Pons (tissue), 1 donor: ENCODE data around the gene ZNF771.

Experiments used
- DNase-seq: peaks from one replicate; pipeline ENCODE4 v3.0.0-alpha.2; 2016; ENCODE audit warnings: low spot score

Gene ZNF771

DNA sequence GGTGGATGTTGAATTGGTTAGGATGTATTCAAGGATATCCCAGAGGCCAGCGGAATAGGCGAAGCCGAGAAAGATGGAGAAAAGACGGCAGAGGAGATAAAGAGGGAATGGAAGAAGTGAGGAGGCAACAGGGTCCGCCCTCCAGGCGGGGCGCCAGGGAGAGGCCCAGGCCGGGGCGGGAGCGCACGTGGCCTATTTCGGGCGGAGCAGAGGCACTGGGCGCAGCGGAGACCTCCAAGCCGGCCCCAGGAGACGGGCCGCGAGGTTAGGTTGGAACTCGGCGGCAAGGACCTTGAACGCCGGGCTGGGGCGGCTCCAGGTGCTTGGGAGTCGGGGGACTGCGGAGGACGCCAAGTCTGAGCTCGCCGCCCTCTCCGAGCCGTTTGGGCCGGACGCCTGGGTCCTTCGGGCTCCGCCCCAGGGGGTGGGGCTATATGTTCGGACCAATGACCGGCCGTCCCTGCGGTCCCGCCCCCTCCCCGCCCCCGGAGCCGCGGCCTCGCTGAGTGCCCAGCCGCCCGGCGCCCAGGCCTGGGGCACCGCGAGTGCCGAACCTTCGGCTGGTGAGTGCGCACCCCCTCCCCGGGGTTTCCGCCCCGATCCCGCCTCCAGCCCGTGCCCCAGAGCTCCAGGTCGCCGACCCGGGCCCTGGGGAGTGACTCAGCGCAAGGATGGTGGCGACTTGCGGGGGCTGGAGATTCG is at the start of gene ZNF771:
ZNF771 (plus strand) TSS at position 505 of the 702 bp plus-strand sequence. CDS start 448 bp downstream, outside the sequence.
- peak; percentile 87 for DNase-seq

DNA sequence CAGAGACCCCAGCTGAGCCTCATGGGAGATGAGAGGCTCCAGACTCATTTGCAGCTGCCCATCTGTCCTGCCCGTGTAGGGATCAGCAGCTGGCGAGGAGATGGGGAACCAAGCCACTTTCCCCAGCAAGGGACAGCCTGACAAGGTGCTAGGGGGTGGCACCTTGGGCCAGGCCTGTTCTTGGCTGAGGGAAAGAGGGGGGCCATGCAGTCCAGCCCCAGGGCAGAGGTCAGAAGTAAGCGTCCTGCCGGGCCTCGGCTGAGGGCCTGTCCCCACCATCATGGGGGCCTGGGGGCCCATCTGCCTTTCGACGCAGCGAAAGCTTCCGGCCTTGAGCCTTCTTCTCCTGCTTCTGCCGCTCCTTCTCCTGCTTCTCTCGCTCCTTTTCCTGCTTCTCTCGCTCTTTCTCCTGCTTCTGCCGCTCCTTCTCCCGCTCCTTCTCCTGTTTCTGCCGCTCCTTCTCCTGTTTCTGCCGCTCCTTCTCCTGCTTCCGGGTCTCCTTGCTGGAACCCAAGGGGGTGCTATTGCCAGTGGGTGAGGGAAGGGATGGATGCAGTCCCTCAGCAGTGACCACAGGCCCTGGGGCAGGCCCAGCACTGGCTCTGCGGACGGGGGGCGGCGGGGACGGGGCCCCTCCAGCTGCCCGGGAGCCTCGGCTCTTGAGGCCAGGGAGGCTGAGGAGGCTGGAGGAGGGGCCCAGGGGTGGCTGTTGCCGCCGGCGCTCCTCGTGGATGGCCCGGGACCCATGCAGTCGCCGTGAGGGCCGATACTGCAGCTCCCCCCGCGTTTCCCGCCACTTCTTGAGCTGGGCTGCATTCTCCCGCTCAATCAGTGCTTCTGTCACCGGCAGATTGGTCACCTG is 49.5 kb upstream of the ZNF771 start:
- DNase-seq: no peak

DNA sequence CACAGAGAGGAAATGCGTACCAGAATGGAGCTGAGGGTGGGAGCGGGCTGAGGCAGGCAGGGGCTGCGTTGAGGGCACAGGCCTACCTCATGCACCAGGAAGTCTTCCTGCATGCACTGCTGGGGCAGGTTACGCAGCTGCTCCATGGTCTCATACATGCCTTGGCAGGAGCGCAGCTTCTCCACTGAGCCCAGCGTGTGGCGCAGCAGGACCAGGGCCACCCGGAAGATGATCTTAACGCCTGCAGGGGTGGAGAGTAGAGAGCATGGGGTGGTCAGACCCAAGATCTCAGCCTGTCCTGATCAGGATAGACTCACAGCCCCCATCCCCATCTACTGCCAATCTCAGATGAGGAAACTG is 48.8 kb upstream of the ZNF771 start:
- no peak for DNase-seq

DNA sequence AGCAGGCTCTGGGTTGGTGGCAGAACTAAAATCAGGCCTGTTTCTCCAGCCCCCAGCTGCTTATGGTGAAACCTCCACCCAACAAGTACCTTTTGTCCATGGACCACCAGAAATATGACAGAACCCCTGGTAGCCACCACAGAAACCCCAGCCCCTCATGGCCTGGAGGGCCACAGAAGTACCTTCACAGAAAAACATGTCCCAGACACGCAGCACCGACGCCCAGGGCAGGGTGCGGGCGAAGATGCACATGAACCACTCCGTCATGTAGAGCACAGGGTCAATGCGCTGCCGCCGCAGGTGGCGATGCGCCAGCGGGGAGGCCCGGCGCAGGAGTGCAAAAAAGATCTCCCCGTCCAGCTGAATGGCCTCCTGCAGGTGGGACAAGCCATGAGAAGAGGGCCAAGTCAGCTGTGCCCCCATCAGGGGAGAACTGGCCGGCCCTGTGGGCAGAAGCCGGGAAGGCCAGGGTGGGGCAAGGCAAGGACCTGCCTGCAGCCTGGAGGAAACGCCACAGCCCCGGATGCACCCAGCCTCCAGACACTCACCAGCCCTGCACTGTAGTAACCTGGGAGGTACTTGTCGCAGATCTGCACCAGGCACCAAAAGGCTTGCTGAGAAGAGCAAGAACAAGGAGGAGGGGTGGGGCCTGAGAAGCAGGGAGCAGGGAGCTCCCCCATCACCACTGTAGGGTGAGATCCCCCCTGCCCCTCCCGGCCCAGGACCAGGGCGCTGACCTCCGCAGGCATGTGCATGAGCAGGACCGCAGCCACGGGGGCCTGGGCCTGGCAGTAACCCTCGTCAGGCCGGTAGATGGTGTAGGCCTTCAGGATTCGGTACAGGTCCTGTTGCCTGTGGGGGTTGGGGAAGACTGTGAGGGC is 48.2 kb upstream of the ZNF771 start:
- DNase-seq: no peak

DNA sequence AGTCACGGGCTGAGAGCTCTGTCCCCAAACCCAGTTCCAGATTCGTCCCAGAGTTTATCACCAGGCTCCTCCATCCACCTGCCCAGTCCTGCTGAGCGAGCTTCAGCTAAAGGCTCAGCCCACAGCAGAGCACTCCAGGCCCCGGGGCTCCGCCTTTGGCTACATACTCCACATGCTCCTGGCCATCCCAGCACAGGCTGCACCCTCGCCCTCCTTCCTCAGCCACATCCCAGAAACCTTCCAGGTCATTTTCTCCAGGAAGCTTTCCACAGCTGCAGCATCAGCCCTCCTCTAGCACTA is 47.6 kb upstream of the ZNF771 start:
- DNase-seq: no peak

DNA sequence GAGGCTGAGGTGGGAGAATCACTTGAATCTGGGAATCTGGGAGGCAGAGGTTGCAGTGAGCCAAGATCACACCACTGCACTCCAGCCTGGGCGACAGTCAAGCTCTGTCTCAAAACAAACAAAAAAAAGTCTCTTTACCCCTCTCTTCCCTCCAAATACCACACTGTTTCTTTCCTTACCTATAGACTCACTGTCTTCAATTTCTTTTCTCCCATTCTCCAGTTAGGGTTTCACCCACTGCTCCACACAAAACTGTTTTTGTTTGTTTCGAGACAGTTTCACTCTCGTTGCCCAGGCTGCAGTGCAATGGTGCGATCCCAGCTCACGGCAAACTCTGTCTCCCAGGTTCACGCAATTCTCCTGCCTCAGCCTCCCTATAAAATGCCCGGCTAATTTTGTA is 46.2 kb upstream of the ZNF771 start:
- DNase-seq: no peak

DNA sequence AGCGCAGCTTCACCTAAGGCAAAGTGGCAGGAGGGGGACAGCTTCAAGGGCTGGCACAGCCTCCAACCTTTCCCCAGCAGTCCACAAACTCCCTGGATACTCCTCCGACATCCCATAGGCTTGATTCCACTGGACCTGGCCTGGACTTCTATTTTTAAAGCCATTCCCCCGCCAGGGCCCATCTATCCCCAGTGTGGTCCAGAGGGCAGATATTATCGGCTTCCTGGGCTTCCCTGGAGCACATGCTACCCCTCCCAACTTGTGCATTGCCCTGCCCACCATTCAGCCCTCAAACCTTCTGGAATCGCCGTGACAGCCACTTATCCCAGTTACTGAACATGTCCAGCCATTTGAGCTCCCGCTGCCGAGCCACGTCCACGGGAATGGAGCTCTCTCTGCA is 42.2 kb upstream of the ZNF771 start:
- no peak for DNase-seq

DNA sequence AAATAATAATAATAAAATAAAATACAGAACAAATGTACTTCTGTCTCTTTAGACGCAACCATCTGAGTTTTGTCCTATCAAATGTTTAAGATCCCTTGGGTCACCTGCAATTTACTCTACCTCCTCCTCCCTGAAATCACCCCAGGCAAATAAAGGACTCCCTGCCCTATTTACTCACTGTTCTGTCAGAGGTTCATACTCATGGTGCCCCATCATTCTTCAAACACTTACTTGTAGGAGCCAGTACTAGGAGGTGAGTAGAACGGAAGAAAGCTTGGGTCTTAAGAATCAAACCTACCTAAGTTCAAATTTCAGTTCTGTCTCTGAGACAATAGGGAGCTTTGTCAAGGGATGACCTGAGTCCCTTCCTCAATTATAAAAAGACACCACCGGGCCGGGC is 40.9 kb upstream of the ZNF771 start:
- DNase-seq: no peak

DNA sequence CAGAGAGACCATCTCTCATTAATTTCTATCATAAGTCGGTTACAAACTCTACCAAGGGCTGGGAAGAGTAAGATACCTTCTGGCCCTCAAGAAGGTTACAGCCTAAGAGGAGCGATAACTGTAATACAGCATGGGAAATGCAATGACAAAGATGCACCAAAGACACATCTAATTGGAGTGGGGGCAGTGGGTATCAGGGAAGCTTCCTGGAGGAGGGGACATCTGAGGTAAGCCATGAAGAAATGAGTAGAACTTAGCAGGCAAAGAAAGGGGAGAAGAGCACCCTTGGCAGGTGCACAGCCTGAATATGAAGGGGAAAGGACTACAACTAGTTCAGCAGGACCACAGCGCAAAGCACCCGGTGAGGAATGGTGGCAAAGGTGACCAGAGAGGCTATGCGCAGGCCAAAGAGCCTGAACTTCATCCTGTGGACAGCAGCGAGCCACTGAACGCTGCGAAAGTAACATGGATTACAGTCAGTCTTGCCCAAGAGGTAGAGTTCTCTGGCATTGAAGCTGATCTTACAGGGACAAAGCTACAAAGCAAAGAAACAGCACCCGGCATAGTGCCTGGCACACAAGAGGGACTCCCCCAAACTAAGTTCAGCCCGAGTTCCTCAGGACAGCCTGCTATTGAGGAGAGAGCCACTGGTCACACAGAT is 39.9 kb upstream of the ZNF771 start:
- DNase-seq: no peak

DNA sequence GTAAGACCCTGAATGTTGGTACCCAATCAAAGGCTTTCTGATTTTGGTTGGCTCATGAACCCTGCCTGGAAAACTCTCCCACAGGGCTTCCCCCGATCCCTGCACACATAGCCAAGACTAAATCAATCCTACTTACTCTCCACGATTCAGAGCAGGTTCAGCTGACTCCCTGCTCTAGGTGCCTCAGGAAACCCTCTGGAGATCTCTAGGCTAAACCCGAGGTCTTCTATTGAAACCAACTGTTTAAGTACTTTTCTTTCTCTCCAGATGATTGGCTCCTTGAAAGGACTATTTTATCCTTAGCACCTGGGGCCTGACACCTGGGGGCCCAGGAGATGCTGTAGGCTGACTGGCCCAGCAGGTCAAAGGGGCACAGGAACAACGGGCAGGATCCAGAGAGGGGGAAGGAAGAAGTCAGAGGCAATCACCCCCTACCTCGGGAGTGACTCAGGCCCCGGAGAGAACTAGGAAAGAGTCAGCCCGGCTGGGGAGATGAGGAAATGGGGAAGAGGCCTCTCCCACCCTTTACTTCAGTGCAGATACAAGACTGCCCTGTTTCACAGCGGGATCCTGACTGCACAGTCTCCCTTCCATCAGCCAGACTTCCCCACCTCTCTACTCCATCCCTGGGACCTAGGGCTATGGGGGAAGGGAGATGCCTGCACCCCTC is 39.1 kb upstream of the ZNF771 start:
- DNase-seq: no peak

DNA sequence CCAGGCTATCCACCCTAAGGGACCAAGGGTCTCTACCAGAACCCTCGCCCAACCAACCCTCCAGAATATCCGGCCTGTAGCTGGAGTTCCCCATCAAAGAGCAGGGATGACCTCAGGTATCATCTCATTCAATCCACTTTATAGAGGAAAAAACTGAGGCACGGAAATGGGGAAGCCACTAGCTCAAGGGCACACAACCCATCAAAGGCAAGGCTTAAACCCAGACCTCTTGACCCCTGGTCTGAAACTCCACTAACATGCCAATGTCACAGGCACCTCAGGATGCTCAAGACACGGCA is 38.7 kb upstream of the ZNF771 start:
- DNase-seq: no peak

DNA sequence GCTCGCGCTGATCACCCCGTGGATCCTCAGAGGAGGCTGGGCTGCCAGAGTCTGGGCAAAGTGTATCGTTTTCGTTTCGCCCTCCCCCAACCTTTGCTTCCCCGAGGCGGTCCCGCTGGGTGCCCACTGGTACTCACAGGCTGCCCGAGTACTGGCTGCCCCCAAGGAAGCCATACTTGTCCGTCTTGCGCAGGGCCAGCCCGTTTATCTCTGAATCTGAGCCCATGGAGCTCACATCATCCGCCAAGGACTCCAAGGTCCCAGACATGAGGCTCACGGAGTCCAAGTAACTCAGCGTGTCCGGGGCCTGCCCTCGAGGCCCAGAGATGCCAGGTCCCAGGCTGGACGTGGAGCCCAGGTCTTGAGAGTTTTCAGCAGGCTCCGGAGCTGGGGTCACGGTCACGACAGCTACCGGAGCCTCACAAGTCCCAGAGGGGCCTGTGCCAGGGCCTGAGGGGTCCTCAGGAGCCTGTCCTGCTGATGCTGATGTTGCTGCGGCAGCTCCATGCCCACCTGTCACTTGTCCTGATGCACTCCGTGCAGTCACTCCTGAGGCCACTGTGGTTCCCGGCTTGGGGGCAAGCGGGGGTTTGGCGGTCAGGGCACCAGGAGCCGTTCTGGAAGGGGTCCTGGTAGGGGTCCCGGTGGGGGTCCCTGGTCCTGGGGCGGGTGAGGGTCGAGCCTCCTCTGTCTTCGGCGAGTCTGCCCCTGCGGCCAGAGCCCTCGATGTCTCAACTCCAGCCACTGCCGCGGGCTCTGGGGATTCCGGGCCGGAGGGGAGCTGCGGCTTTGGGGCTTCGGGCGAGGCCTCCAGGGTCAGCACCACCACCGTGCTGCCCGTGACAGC is 38.1 kb upstream of the ZNF771 start:
- no peak for DNase-seq

DNA sequence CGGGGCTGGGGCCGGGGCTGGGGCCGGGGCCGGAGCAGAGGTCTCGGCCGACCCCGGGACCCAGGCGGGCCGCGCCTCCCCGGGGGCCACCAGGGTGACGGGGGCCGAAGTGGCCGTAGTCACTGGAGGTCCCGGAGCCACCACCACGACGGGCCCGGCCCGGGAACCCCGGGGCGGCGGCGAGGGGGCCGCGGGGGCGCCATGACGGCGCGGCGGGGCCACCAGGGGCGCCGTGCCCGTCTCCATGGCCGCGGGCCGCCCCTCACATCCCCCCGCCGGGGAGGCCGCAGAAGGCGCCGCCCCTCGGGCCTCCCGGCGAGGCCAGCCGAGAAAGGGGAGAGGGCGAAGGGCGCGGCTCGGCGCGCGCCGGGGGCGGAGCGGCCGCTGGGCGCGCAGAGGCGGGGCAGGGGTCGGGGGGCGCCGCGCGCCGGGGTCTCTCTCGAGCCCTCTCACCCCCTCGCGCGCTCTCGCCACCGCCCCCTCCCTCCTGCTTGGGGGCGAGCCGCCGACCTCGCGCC is 37.4 kb upstream of the ZNF771 start:
- no peak for DNase-seq

DNA sequence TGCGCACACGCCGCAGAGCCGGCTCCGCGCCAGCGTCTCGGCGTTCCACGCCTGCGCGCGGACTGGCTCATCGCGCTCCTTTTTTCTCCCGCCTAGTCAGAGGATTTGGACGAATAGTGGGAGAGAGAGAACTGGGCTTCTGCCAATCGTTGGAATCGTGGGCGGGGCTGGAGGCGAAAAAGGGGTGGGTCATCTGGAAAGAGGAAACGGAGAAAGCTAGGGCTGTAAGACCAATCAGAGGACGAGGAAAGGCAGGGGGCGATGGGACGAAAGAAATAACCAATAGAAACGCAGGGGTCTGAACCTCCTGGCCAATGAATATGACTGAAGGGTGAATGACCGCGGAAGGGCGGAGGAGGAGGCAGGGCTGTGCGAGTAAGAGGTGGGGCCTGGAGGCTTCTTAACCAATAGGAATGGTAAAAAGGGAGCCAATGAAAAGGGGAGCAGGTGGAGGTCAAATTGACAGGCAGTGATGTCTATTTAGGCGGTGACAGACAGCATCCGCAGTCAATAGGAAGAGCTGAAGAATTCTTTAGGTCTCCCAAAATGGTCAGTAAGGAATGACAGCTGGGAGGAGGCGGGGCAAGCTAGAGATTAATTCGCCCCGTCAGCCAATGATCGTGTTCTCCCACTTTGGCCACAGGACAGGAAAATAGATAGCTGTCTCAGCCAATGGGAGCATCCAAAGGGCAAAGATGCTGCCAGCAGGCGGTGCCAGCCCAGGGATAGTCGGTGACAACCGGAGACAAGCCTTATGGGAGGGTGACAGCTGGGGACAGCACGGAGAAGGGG is 36.8 kb upstream of the ZNF771 start, which contains the start of gene TBC1D10B:
TBC1D10B (minus strand) TSS at position 39 of the 792 bp plus-strand sequence. CDS start 311 bp downstream, outside the sequence.
- DNase-seq: peak; percentile 100

DNA sequence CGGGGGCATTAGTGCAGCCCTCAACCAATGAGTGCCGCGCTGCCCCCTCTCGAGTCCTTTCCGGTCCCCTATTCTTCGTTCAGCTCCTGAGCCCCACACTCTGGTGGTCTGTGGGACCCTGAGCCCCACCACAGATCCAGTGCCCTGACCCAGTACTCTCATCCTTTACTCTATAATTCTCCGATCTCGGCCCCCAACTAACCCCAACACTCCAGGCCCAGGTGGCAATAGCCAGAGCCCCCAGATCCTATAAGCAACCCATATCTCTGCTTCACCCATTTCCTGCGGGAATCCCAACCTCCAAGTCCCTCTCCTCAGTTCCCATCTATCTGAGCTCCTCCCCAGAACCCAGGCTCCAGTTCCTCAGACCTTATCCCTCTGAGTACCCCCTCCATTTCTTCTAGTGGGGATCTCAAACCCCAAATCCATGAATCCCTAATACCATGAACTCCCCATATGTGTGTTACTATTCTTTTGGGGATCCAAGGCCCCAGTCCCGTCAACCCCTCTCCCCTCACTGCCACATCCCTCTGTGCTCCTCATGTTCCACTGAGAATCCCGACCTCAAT is 36.1 kb upstream of the ZNF771 start:
- no peak for DNase-seq

DNA sequence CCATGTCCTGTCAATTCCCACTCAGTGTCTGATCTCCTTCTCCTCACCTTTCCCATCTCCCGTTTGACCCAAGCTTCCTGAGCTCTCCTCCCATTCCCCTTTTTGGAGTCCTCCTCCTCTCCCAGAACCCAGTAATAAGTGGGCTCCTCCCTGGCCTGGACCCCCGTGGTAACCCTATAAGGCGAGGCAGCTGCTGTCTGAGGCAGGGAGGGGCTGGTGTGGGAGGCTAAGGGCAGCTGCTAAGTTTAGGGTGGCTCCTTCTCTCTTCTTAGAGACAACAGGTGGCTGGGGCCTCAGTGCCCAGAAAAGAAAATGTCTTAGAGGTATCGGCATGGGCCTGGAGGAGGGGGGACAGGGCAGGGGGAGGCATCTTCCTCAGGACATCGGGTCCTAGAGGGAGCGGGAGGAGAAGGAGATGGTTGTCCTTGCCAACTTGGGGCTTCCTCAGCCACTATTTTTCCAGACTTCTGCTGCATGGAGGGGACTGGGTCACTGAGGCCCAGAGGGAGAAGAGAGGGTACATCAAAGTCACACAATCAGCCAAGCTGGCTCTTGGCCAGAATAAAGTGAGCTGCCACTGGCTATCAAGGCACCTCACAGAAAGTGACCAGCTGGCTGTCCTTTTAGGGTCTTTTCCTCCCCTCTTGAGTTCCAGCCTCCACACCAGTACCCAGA is 35.2 kb upstream of the ZNF771 start:
- no peak for DNase-seq

DNA sequence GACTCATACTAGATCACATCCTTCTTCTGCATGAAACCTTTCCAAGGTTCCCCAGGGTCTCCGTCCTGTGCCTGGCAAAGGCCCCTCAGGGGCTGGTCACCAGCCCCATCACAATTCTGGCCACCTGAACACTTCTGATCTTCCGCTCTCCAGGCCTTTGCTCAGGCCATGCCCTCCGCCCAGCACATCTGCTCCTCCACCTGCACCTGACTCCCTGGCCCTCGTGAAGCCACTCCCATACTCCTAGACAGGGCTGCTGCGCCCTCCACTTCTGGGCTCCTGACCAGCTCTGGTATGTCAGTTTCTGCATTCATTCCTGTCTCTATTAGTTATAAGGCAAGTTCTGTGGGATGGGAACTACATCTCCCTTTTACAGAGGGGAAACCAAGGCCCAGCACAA is 34.7 kb upstream of the ZNF771 start:
- no peak for DNase-seq

DNA sequence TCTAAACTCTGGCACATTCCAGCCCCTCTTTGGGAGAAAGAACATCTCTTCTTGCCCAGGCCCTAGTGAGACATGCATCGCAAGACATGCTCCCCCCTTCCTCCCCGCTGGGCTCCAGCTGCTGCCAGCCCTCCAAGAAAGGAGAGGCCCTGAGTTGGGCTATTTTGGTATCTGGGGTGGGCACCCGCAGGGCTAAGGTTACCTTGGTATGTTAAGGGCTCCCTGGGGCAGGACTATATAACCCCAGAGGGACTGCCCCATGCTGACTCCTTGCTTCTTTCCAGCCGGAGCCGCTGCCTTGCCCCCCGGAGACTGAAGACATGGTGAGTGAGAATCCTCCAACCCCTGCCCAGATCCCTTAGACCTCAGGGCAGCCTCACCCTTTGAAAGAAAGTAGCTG is 32.9 kb upstream of the ZNF771 start, which contains the start of gene MYL11:
MYL11 (plus strand) TSS at position 265 of the 400 bp plus-strand sequence; CDS start at position 321, 56 bp downstream.
- DNase-seq: no peak

DNA sequence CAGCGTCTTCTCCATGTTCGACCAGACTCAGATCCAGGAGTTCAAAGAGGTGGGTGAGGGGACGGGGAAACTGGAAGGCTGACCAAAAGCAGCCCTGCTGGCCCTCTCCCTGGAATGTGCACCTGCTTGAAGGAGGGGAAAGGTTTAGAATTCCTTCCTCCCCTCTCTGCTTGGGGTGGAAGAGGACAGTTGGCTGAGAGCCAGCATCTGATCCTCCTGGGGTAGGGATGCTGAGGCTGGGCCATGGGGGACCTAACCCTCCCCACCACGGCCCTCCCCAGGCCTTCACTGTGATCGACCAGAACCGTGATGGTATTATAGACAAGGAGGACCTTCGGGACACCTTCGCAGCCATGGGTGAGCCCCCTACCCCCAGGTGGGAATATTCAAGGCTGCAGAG is 31.5 kb upstream of the ZNF771 start:
- DNase-seq: no peak
